Muscle of leg (tissue), 11 donors: ENCODE data around the gene KIRREL3. TPM values are rescaled to one million over a fixed set of nuclear protein-coding genes. Genes with fewer than 3 reads are reported as not detected.

Experiments
- DNase-seq: peaks from one replicate; pipeline ENCODE4 v3.0.0; 2013
- H3K27ac ChIP-seq: one replicate; pipeline ENCODE4 v1.5.1; 2013; ENCODE audit warnings: mild to moderate bottlenecking, low read length, control low read depth
- H3K27me3 ChIP-seq: one replicate; pipeline ENCODE4 v1.6.1; 2013; ENCODE audit warnings: low read length; ENCODE audit not compliant: control insufficient read depth, insufficient read depth
- H3K36me3 ChIP-seq: one replicate; pipeline ENCODE4 v1.6.1; 2013; ENCODE audit warnings: low read length; ENCODE audit not compliant: control insufficient read depth, insufficient read depth
- H3K4me1 ChIP-seq: one replicate; pipeline ENCODE4 v1.6.1; 2013; ENCODE audit warnings: low read length; ENCODE audit not compliant: control insufficient read depth, insufficient read depth
- H3K4me3 ChIP-seq: one replicate; pipeline ENCODE4 v1.5.1; 2013; ENCODE audit warnings: low read length, control low read depth
- H3K9me3 ChIP-seq: replicated peaks from 2 replicates; pipeline ENCODE4 v1.6.1; 2013; ENCODE audit warnings: low read depth, low read length; ENCODE audit not compliant: control insufficient read depth
- WGBS: methylation state at CpG from one replicate; pipeline ENCODE4 v1.1.5; 2013; ENCODE audit warnings: missing lambda C conversion rate; ENCODE audit not compliant: insufficient coverage; 5-methylcytosine and 5-hydroxymethylcytosine counted together
- polyA plus RNA-seq, 8 donors: library from polyadenylated mRNA; unstranded; fragments of 120-200 nt; gene quantifications; one replicate each; pipeline versions ENCODE4 v1.2.1 to v1.2.3, GENCODE V29; 2013; ENCODE audit warnings: inconsistent platforms in 1 of 8, low replicate concordance in 1 of 8; ENCODE audit not compliant: insufficient read length in 8 of 8, insufficient read depth in 1 of 8
- total RNA-seq: library from RNA; stranded (reverse); fragments of 120-200 nt; gene quantifications from one replicate; pipeline ENCODE4 v1.2.4, GENCODE V29; 2013

KIRREL3 gene
- total and polyA plus RNA-seq, 9 donors: 0.27 to 1.8 (median 0.93) TPM

DNA sequence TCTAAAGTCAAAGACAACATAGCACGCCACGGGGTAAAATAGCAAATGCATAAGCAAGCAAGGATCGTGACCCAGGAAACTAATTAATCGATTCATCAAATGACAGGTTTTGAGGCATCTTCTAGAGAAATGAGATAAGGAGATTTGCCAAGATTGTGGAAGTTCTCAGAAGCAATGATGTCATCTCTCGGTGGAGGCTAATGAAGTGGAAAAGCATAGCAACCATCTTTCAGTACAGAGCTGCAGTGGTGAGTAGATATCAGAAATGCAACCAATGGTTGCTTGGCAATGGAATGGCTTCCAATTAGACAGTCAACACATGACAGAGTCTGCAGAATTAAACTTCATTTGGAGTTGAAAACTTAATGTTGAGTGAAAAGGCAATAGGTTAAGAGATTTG, 116.0 kb downstream of the KIRREL3 start:
- Histone ChIP-seq H3K36me3 (no peaks in the 10 kb centered on the region), H3K27ac (no peak overlapping the region), H3K9me3 (no peaks in the 10 kb centered on the region), H3K4me3 (no peak overlapping the region), H3K4me1 (no peaks in the 10 kb centered on the region), H3K27me3 (no peaks in the 10 kb centered on the region)
- WGBS: 73% methylated on average over 4 of the region's 5 CpGs
- no peak for DNase-seq

DNA sequence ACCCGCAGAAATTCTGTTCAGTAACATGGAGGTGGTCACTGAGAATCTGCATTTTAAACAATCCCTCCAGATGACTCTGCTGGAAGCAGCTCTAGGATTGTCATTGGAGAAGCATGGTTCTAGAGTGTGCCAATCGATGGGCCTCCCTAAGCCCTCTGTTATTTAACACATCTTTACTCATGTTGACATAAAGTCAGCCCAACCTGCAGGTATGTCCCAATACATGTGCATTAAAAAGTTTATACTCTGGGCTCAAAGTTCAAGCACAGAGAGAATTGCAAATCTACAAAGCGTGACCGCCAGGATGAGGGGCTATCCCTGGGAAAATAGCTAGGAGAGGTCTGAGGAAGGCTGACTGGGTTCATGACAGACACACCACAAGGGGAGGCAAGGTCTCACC, 116.4 kb downstream of the KIRREL3 start:
- no CpG with 5 or more reads among the region's 4 CpGs for WGBS
- Histone ChIP-seq H3K9me3 (no peaks in the 10 kb centered on the region), H3K27ac (no peak overlapping the region), H3K27me3 (no peaks in the 10 kb centered on the region), H3K4me3 (no peak overlapping the region), H3K36me3 (no peaks in the 10 kb centered on the region), H3K4me1 (no peaks in the 10 kb centered on the region)
- no peak for DNase-seq

DNA sequence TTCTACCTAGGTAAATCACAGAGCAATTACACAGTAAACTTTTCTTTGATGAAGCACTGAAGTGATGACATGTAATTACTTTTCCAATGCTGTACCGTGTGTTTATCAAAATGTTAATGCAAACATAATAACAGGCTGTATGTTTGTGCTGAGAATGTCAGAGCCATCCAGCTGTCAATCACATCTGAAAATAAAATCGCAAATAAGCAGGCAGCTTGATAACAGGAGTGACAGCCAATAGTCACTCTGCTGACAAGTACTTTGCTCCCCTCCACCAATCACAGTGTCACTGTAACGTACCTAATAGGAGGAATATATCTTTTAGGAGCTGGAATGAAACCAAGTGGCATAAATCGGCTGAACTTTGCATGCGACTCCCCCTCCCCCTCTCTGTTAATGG, 119.7 kb downstream of the KIRREL3 start:
- no peak overlapping the region for H3K27ac ChIP-seq
- no peak overlapping the region for H3K4me3 ChIP-seq
- no peak for DNase-seq
- no peaks in the 10 kb centered on the region for H3K9me3 ChIP-seq
- WGBS: 100% methylated on average over 1 of the region's 5 CpGs
- H3K27me3 ChIP-seq: peaks cover 2% of the 10 kb centered on the region
- no peaks in the 10 kb centered on the region for H3K4me1 ChIP-seq
- no peaks in the 10 kb centered on the region for H3K36me3 ChIP-seq

DNA sequence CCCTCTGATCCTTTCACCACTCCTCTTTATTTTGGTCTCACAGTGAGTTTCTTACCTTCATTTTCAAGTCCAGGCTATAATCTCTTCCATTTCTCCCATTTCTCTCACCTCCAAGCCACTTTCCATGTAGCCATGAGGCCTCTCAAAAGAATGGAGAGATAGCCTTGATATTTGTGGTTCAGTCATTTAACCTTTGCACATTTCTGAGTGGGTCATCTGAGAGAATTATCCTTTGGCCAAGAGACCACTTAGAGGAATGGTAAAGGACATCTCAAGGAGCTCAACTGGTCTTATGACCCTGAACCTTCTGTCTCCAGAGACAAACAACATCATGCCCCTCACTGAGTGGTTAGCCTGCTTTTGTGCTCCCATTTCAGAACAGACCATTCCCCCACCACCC, 121.1 kb downstream of the KIRREL3 start:
- H3K4me3 ChIP-seq: no peak overlapping the region
- no peak for DNase-seq
- H3K27ac ChIP-seq: no peak overlapping the region
- no peaks in the 10 kb centered on the region for H3K9me3 ChIP-seq
- no peaks in the 10 kb centered on the region for H3K36me3 ChIP-seq
- H3K4me1 ChIP-seq: no peaks in the 10 kb centered on the region
- peaks cover 2% of the 10 kb centered on the region for H3K27me3 ChIP-seq

DNA sequence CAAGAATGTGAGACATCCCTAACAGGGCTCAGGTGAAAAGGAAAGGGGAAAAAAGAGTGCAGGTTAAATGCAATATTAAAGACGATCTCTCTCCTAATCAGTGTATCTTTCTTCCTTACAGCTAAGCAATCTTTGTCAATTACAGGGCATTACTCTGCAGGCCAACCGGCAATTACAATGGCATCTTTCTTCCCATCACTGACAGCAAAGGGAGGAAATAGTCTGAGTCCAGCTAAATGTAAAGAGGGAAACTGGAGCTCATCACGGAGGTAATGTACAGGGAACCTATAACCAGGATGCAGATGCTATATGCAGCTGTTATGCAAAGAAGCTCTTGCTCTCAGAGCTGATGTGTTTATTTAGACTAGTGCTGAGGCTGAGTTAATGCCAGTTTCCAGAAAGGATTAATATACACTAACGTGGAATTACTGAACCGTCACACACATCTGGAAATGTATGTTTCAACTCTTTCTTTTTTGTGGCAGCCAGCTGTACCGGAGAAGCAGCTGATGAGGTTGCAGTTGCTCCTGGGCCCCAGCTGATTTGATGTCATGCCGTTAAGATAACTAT, 121.6 kb downstream of the KIRREL3 start:
- H3K9me3 ChIP-seq: no peaks in the 10 kb centered on the region

DNA sequence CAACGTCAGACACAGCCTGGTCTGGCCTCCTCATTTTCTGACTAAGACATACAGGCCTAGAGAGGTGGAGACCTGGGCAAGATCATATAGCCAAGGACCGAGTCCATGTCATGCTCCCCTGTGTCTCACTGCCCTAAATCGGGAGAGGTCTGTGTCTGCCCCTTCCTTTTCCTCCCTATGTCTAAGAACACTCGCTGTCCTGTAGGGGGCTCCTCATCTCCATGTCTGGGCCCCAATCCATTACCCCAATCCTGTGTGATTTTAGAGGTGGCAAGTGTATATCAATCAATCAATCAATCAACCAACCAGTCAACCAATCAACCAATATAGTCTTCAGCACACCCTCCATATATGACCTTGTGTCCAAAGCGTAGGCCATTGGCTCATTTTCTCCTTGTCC, 125.7 kb downstream of the KIRREL3 start:
- H3K27me3 ChIP-seq: peaks cover 2% of the 10 kb centered on the region
- no peaks in the 10 kb centered on the region for H3K36me3 ChIP-seq
- no peaks in the 10 kb centered on the region for H3K9me3 ChIP-seq
- no peak overlapping the region for H3K27ac ChIP-seq
- no peaks in the 10 kb centered on the region for H3K4me1 ChIP-seq
- WGBS: 71% methylated on average over 2 of the region's 5 CpGs
- no peak for DNase-seq
- H3K4me3 ChIP-seq: no peak overlapping the region

More for the DNA sequence above, 121.6 kb downstream of the KIRREL3 start:
- H3K4me3 ChIP-seq: no peak overlapping the region
- peak; percentile 36 for DNase-seq
- H3K27me3 ChIP-seq: peaks cover 2% of the 10 kb centered on the region
- 20% methylated on average over 1 of the region's 7 CpGs for WGBS
- no peak overlapping the region for H3K27ac ChIP-seq
- no peaks in the 10 kb centered on the region for H3K4me1 ChIP-seq
- H3K36me3 ChIP-seq: no peaks in the 10 kb centered on the region

DNA sequence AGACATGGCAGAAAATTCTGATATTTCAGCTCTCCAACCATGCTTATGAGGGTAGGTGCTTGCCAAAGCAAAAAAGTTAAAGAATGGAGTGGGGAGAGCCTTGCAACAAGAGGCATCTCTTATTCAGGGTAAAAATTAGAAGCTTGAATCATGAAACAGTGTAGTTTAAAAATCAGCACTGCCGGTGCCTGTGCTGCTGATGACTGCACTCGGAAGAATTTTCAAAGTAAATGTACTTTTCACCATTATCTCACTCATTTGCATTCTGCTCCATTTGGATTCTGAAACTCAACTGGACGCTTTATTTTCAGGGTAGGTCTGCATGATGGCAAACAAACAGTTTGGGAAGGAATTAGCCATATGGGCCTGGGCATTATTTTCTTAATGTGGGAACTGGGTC, 126.3 kb downstream of the KIRREL3 start:
- H3K27me3 ChIP-seq: peaks cover 2% of the 10 kb centered on the region
- H3K9me3 ChIP-seq: no peaks in the 10 kb centered on the region
- H3K4me1 ChIP-seq: no peaks in the 10 kb centered on the region
- no peak overlapping the region for H3K27ac ChIP-seq
- H3K36me3 ChIP-seq: no peaks in the 10 kb centered on the region
- no CpG with 5 or more reads among the region's 3 CpGs for WGBS
- no peak for DNase-seq
- H3K4me3 ChIP-seq: no peak overlapping the region

DNA sequence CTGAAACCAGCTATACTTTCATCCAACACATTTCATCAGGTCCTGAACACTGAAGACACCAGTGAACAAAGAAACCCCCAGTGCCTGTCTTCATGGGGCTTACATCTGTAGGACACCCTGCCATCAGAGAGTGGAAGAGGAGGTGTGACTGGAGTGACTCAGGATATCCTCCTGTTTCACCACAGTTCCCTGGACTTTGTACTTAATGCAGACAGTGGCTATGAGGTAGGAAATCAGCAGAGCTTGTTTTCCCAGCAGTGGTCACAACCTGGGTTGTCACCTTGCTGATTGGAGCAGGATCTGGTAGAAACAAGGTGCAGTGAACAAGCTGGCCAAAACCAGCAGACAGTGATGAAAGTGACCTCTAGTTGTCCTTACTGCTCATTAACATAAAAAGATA, 128.8 kb downstream of the KIRREL3 start:
- Histone ChIP-seq H3K27ac (no peak overlapping the region), H3K9me3 (no peaks in the 10 kb centered on the region), H3K4me3 (no peak overlapping the region), H3K27me3 (peaks cover 5% of the 10 kb centered on the region), H3K4me1 (no peaks in the 10 kb centered on the region), H3K36me3 (no peaks in the 10 kb centered on the region)
- DNase-seq: no peak

DNA sequence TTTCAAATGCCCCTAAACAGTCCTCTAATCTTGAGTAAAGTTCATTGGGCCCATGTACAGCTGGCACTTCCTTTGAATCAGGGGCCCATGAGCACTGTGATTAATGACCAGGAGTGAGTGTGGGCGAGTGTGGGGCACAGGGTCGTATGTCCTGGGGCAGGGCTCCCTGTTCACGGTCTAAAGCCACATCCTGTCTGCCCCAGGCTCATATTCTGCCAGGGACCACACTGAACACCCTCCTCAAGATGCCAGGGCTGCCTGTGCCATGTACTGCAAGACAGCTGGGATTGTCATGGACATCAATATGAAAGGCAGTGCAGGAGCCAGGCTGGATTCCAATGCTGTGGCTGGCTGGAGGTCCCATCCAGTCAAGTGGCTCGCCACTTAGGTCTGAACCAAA, 130.5 kb downstream of the KIRREL3 start:
- Histone ChIP-seq H3K4me1 (no peaks in the 10 kb centered on the region), H3K36me3 (no peaks in the 10 kb centered on the region), H3K9me3 (no peaks in the 10 kb centered on the region), H3K27me3 (peaks cover 10% of the 10 kb centered on the region), H3K27ac (no peak overlapping the region), H3K4me3 (no peak overlapping the region)
- 82% methylated on average over 4 of the region's 4 CpGs for WGBS
- no peak for DNase-seq

DNA sequence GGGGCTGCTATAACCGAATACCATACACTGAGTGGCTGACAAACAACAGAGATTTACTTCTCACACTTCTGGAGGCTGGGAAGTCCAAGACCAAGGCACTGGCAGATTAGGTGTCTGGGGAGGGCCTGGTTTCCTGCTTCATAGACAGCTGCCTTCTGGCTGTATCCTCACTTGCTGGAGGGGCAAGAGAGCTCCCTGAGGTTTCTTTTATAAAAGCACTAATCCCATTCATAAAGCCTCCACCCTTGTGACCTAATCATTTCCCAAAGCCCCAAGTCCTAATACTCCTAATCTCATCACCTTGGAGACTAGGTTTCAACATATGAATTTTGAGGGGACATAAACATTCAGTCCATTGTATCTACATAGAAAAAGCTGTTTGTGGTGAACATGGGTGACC, 131.8 kb downstream of the KIRREL3 start:
- no peak overlapping the region for H3K4me3 ChIP-seq
- H3K9me3 ChIP-seq: no peaks in the 10 kb centered on the region
- WGBS: no CpG with 5 or more reads among the region's 1 CpG
- no peak for DNase-seq
- no peaks in the 10 kb centered on the region for H3K4me1 ChIP-seq
- peaks cover 10% of the 10 kb centered on the region for H3K27me3 ChIP-seq
- H3K27ac ChIP-seq: no peak overlapping the region
- no peaks in the 10 kb centered on the region for H3K36me3 ChIP-seq

DNA sequence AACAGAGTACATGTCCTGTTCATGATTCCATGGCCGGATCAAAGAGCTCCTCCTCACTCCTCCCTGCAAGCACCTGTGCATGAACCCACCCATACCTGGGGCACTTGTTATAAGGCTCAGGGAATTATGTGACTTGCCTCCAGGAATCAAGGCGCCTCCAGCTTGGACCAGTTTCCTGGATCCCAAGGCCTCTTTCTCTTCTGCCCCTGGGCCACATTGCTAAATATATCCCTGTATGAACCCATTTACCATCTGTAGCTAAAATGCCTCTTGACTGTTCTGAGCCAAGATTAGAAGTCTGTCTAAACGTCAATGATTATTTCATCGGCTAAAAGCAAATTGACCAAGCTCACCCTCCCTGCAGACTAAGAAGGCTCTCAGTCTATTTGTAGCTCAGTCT, 135.6 kb downstream of the KIRREL3 start:
- Histone ChIP-seq H3K9me3 (no peaks in the 10 kb centered on the region), H3K27ac (no peak overlapping the region), H3K4me3 (no peak overlapping the region), H3K27me3 (peaks cover 16% of the 10 kb centered on the region), H3K36me3 (no peaks in the 10 kb centered on the region), H3K4me1 (no peaks in the 10 kb centered on the region)
- WGBS: 63% methylated on average over 4 of the region's 4 CpGs
- DNase-seq: no peak
